Hematopoietic multipotent progenitor cell treated with erythropoietin and hydrocortisone succinate and interleukin-3 and kit ligand, for 8 days (in vitro differentiated cells): ENCODE data around the gene LIPH.
"Not testable (repeated sequence)": the region's sequence is repeated elsewhere in the genome, so short reads cannot be mapped to it uniquely, and the experiment has no call there.

ENCODE experiments used
- DNase-seq: peaks from one replicate; pipeline ENCODE4 v3.0.0-alpha.2; 2015

The LIPH gene

GRCh38 chr3:185552358-185552877, at the start of gene LIPH:
TSS of gene LIPH (minus strand) at chr3:185552588. CDS start at chr3:185552471, 117 bp downstream.
- no peak for DNase-seq

- no peak for DNase-seq
These were observed 43.1 kb upstream of the LIPH start for GRCh38 chr3:185595526-185595925.

- DNase-seq: no peak
These were observed 41.7 kb upstream of the LIPH start for GRCh38 chr3:185594073-185594472.

GRCh38 chr3:185586686-185587039, 34.3 kb upstream of the LIPH start:
- no peak for DNase-seq

- peak; percentile 100 for DNase-seq
These were observed 33.7 kb upstream of the LIPH start, which contains the start of gene SENP2 for GRCh38 chr3:185585859-185586685. TSS of gene SENP2 (plus strand) at chr3:185586295. CDS start at chr3:185586414, 119 bp downstream.

- no peak for DNase-seq
These were observed 33.1 kb upstream of the LIPH start for GRCh38 chr3:185585518-185585858.

GRCh38 chr3:185584686-185585085, 32.3 kb upstream of the LIPH start:
- DNase-seq: no peak

- no peak for DNase-seq
These were observed 31.5 kb upstream of the LIPH start for GRCh38 chr3:185583925-185584324.

- peak; percentile 59 for DNase-seq
These were observed 30.5 kb upstream of the LIPH start for GRCh38 chr3:185582871-185583270.

GRCh38 chr3:185582236-185582635, 29.8 kb upstream of the LIPH start:
- DNase-seq: no peak

- DNase-seq: peak; percentile 90
These were observed 22.9 kb upstream of the LIPH start for GRCh38 chr3:185575108-185575869.

GRCh38 chr3:185572183-185572582, 19.8 kb upstream of the LIPH start:
- DNase-seq: peak; percentile 95

GRCh38 chr3:185561958-185562357, 9.6 kb upstream of the LIPH start:
- peak; percentile 73 for DNase-seq

- peak; percentile 77 for DNase-seq
These were observed 9.1 kb upstream of the LIPH start for GRCh38 chr3:185561374-185561943.

- DNase-seq: no peak
These were observed 8.3 kb upstream of the LIPH start for GRCh38 chr3:185560676-185561075.

- no peak for DNase-seq
These were observed 7.3 kb upstream of the LIPH start for GRCh38 chr3:185559706-185560090.

- no peak for DNase-seq
These were observed 6.0 kb upstream of the LIPH start for GRCh38 chr3:185558395-185558794.

- not testable (repeated sequence) for DNase-seq
These were observed 4.3 kb upstream of the LIPH start for GRCh38 chr3:185556640-185557039.

GRCh38 chr3:185555860-185556347, 3.5 kb upstream of the LIPH start:
- DNase-seq: peak; percentile 24

GRCh38 chr3:185555101-185555501, 2.7 kb upstream of the LIPH start:
- peak; percentile 47 for DNase-seq

GRCh38 chr3:185549651-185550111, 2.7 kb downstream of the LIPH start:
- no peak for DNase-seq

- peak; percentile 51 for DNase-seq
These were observed 3.3 kb downstream of the LIPH start for GRCh38 chr3:185549122-185549521.

GRCh38 chr3:185540695-185541094, 11.7 kb downstream of the LIPH start:
- no peak for DNase-seq
